Measurements from ENCODE around the gene TPPP2. TPM values are rescaled to one million over a fixed set of nuclear protein-coding genes. Genes with fewer than 3 reads are reported as not detected.

Gene TPPP2
- total RNA-seq, 6 donors from 2014 or later = not detected

DNA sequence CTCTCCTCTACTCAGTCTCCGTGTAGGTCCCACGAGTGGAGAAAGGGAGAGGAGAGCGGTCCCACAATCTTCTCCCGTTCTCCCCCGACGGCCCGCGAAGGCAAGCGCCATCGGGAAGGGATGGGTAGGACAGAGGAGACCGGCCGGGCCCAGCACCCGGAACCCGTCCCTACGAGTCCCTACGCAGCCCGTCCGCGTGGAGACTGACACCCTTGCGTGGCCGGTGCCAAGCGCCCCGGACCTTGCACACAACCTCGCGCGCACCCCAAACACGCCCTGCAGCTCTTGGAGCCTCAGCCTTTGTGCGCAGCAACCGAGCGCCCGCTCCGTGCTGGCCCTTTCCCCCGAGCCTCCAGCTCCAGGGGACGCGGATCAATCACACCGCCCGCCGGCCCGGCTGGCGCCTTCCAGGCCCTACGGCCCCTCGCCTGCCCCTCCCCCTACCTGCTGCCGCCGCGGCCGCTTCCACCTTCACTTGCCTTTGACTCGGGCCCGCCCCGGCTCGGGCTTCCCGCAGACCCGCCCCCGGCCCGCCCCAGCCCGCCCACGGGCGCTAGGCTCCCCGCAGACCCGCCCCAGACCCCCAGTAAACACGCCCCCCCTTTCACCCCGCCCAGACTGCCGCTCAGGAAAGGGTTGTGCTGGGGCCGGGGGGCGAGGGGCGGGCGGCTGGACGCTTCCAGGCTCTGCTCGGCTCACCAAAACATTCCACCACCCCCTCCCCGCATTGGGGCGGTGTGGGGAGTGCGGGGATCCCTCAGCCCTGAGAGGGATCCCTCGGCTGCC is 5.2 kb upstream of the TPPP2 start, which contains the start of gene NDRG2:
Gene NDRG2 (minus strand): TSS at position 477 of the 786 bp plus-strand sequence. CDS start 1,746 bp downstream, outside the sequence.
- Histone ChIP-seq H3K4me3 (peak within 1 kb of the TSS; percentile 60 to 89 (median 76)), H3K27ac (peak within 1 kb of the TSS; percentile 80 to 93 (median 88)), H3K36me3 (peaks cover 0 to 22% (median 2%) of the 10 kb centered on the region in 4 donors), H3K9me3 (no peaks in the 10 kb centered on the region), H3K27me3 (peaks cover 0 to 8% (median 1%) of the 10 kb centered on the region in 4 donors), H3K4me1 (peaks cover 29 to 36% (median 30%) of the 10 kb centered on the region in 4 donors)
- TF ChIP-seq, protein P1, sequence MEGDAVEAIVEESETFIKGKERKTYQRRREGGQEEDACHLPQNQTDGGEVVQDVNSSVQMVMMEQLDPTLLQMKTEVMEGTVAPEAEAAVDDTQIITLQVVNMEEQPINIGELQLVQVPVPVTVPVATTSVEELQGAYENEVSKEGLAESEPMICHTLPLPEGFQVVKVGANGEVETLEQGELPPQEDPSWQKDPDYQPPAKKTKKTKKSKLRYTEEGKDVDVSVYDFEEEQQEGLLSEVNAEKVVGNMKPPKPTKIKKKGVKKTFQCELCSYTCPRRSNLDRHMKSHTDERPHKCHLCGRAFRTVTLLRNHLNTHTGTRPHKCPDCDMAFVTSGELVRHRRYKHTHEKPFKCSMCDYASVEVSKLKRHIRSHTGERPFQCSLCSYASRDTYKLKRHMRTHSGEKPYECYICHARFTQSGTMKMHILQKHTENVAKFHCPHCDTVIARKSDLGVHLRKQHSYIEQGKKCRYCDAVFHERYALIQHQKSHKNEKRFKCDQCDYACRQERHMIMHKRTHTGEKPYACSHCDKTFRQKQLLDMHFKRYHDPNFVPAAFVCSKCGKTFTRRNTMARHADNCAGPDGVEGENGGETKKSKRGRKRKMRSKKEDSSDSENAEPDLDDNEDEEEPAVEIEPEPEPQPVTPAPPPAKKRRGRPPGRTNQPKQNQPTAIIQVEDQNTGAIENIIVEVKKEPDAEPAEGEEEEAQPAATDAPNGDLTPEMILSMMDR (IDR thresholded peaks at IDR 0.05) = peak in 1 of 6 experiments; percentile 11
- no peak for TF ChIP-seq EP300 (IDR thresholded peaks at IDR 0.05)
- peak in 1 of 2 donors; percentile 68 for TF ChIP-seq POLR2AphosphoS5 (IDR thresholded peaks at IDR 0.05)
- TF ChIP-seq POLR2A (IDR thresholded peaks at IDR 0.05) = peak in 2 of 4 donors; percentile 50 to 51
- ATAC-seq (ENCODE audit: low FRiP score in 2 of 2) = peak; percentile 81 to 90
- WGBS, 2 donors = 0 to 7% methylated on average over 6 to 8 of the region's 72 CpGs
- peak; percentile 85 to 95 for DNase-seq

DNA sequence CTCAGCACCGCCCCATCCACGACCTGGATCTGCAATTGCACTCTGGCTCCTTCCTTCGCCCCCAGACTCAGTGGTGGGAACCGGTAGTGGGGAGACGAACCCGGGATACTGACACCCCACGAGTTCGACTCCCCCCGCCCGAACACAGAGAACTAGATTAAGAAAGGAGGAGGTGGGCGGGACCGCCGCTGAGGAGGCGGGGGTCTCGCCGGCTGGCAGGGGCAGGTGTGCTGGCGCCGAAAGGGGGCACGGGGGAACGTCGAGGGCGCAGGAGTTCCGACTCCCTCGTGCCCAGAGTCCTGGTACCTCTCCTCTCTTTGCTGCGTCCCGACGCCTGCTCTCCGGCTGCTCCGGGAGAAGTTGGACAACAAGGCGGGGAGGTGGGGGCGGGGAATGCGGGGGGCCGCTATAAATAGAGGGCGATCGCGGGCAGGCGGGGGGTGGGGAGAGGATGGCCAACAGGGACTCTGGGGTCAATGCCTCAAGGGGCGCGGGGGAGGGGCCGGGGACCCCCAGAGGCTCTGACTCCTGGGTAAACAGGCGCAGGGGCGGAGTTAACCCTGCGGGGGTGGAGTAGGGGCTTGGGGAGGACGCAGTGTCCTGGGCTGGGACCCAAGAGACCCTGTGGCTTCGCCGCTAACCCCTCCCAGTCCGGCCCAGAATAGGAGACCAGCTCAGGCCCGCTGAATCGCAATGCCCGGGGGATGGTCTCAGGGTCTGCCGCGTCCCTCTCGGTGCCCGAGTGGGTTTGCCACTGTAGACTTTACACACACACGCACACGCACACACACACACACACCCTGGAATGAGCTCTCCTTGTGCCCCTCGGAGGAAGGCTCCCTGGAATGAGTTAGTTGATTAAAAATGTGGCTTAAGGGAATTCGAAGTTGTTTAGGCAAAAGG is 4.4 kb upstream of the TPPP2 start:
- TF ChIP-seq POLR2A (IDR thresholded peaks at IDR 0.05) = peak in 1 of 4 donors; percentile 6
- TF ChIP-seq POLR2AphosphoS5 (IDR thresholded peaks at IDR 0.05) = no peak
- H3K4me3 ChIP-seq = peak overlapping the region; percentile 60 to 89 (median 76)
- ATAC-seq (ENCODE audit: low FRiP score in 2 of 2) (peak; percentile 35 to 56), DNase-seq (peak; percentile 44 to 86)
- H3K9me3 ChIP-seq = no peaks in the 10 kb centered on the region
- peaks cover 0 to 8% (median 1%) of the 10 kb centered on the region in 4 donors for H3K27me3 ChIP-seq
- WGBS, 2 donors = 11 to 13% methylated on average over 15 to 57 of the region's 58 CpGs
- H3K36me3 ChIP-seq = peaks cover 0 to 14% (median 2%) of the 10 kb centered on the region in 4 donors
- peak overlapping the region; percentile 80 to 93 (median 88) for H3K27ac ChIP-seq
- peaks cover 29 to 36% (median 30%) of the 10 kb centered on the region in 4 donors for H3K4me1 ChIP-seq

- TF ChIP-seq POLR2A (IDR thresholded peaks at IDR 0.05) (no peak), POLR2AphosphoS5 (IDR thresholded peaks at IDR 0.05) (no peak), EP300 (IDR thresholded peaks at IDR 0.05) (no peak)
- TF ChIP-seq, protein P1 (IDR thresholded peaks at IDR 0.05) = no peak
Observed at GRCh38 chr14:21026274-21026987, 3.6 kb upstream of the TPPP2 start.

GRCh38 chr14:21026988-21027315 is 3.1 kb upstream of the TPPP2 start:
- H3K4me3 ChIP-seq = no peak overlapping the region
- H3K27ac ChIP-seq = peak overlapping the region; percentile 80 to 93 (median 88)
- peaks cover 0 to 8% (median 1%) of the 10 kb centered on the region in 4 donors for H3K27me3 ChIP-seq
- peaks cover 0 to under 1% (median 0%) of the 10 kb centered on the region in 4 donors for H3K36me3 ChIP-seq
- ATAC-seq (ENCODE audit: low FRiP score in 2 of 2) (no peak), DNase-seq (no peak)
- no peaks in the 10 kb centered on the region for H3K9me3 ChIP-seq
- 64 to 68% methylated on average over 3 of the region's 3 CpGs for WGBS, 2 donors
- peaks cover 29 to 36% (median 30%) of the 10 kb centered on the region in 4 donors for H3K4me1 ChIP-seq
- TF ChIP-seq, protein P1 (IDR thresholded peaks at IDR 0.05) = no peak
- TF ChIP-seq POLR2AphosphoS5 (IDR thresholded peaks at IDR 0.05) = no peak
- no peak for TF ChIP-seq EP300 (IDR thresholded peaks at IDR 0.05)
- no peak for TF ChIP-seq POLR2A (IDR thresholded peaks at IDR 0.05)

More at GRCh38 chr14:21026274-21026987, 3.6 kb upstream of the TPPP2 start:
- ATAC-seq (ENCODE audit: low FRiP score in 2 of 2) = no peak
- peaks cover 0 to 5% (median under 1%) of the 10 kb centered on the region in 4 donors for H3K36me3 ChIP-seq
- peak overlapping the region in 1 of 4 donors; percentile 74 for H3K4me3 ChIP-seq
- peaks cover 29 to 36% (median 30%) of the 10 kb centered on the region in 4 donors for H3K4me1 ChIP-seq
- peak in 1 of 2 donors; percentile 21 for DNase-seq
- H3K27me3 ChIP-seq = peaks cover 0 to 8% (median 1%) of the 10 kb centered on the region in 4 donors
- H3K9me3 ChIP-seq = no peaks in the 10 kb centered on the region
- H3K27ac ChIP-seq = peak overlapping the region; percentile 80 to 93 (median 88)
- WGBS, 2 donors = 58 to 84% methylated on average over 7 of the region's 7 CpGs
